A549 (cell line): ENCODE data around the gene SH2D3A. TPM values are rescaled to one million over a fixed set of nuclear protein-coding genes. Genes with fewer than 3 reads are reported as not detected.
A peak's percentile ranks its signal among the peaks of the same experiment; 100 is the strongest.

Experiments
- ATAC-seq, 2 experiments: fragments of 200-7000 bp in 1 of 2; fragments of >200 bp in 1 of 2; cut with Nextera tagmentation in 1 of 2; cut with Tn5 transposase in 1 of 2; 3 replicates each; pipeline versions ENCODE4 v1.8.0 to v1.9.1; 2018 to 2020; ENCODE audit warnings: mild to moderate bottlenecking in 1 of 2, moderate library complexity in 1 of 2
- CTCF ChIA-PET: fragments of 300-600 bp; sonication (Branson Sonifier 250); formaldehyde crosslinking; extraction: SDS; loops from one replicate; lab custom pipeline; 2021; ENCODE audit warnings: antibody characterized with exemption, inconsistent platforms; lab: Yijun Ruan, JAX
- POLR2A ChIA-PET: fragments of 350-600 bp; formaldehyde crosslinking; extraction: SDS; loops from one replicate; lab custom pipeline; 2021; ENCODE audit warnings: antibody characterized with exemption, inconsistent platforms; lab: Yijun Ruan, JAX
- DNase-seq, 2 experiments: peaks; one replicate each; pipeline versions ENCODE4 v3.0.0 to v3.0.0-alpha.2; 2011 to 2016; ENCODE audit warnings: low read depth in 1 of 2, low spot score in 1 of 2
- FAIRE-seq: peaks from 2 replicates; lab custom pipeline; 2011; peaks lifted over from hg19 to GRCh38; lab: Jason Lieb, UNC
- H3K27ac ChIP-seq, 2 experiments: fragments of >200 bp; sonication (Bioruptor Twin); formaldehyde crosslinking; 3 replicates each; pipeline ENCODE4 v1.5.1; 2016 to 2017
- H3K4me1 ChIP-seq: fragments of >200 bp; sonication (Bioruptor Twin); formaldehyde crosslinking; 3 replicates; pipeline ENCODE4 v1.6.1; 2016
- H3K4me2 ChIP-seq: fragments of >200 bp; sonication (Bioruptor Twin); formaldehyde crosslinking; 3 replicates; pipeline ENCODE4 v1.6.1; 2016
- H3K4me3 ChIP-seq: fragments of >200 bp; sonication (Bioruptor Twin); formaldehyde crosslinking; 3 replicates; pipeline ENCODE4 v1.5.1; 2016
- H3K9me3 ChIP-seq: fragments of >200 bp; sonication (Bioruptor Twin); formaldehyde crosslinking; 3 replicates; pipeline ENCODE4 v1.6.1; 2016
- BHLHE40 ChIP-seq: IDR thresholded peaks from 2 replicates; pipeline ENCODE4 v1.6.1; 2012; ENCODE audit warnings: low read depth, low read length, inconsistent platforms
- FOSB ChIP-seq: fragments of 250-450 bp; sonication (Bioruptor Pico); IDR thresholded peaks from 2 replicates; pipeline ENCODE4 v1.5.0; 2020; ENCODE audit warnings: mild to moderate bottlenecking, moderate library complexity
- FOXS1 ChIP-seq: fragments of 250-450 bp; sonication (Bioruptor Pico); IDR thresholded peaks from 2 replicates; pipeline ENCODE4 v1.5.0; 2020; ENCODE audit warnings: mild to moderate bottlenecking, moderate library complexity
- GATA3 ChIP-seq: IDR thresholded peaks from 2 replicates; pipeline ENCODE4 v1.6.1; 2012; ENCODE audit warnings: borderline replicate concordance
- HMGXB4 ChIP-seq: fragments of 250-450 bp; sonication (Bioruptor Pico); IDR thresholded peaks from 2 replicates; pipeline ENCODE4 v1.5.0; 2021; ENCODE audit warnings: mild to moderate bottlenecking, moderate library complexity, borderline replicate concordance
- HOXA7 ChIP-seq: fragments of 250-450 bp; sonication (Bioruptor Pico); IDR thresholded peaks from 2 replicates; pipeline ENCODE4 v1.5.0; 2020; ENCODE audit warnings: mild to moderate bottlenecking, moderate library complexity
- JUN ChIP-seq, 2 experiments: fragments of >200 bp; sonication (Bioruptor Twin); formaldehyde crosslinking; IDR thresholded peaks; 2 replicates in 1 of 2; 3 replicates in 1 of 2; pipeline ENCODE4 v1.6.1; 2016 to 2017
- KDM1A ChIP-seq: fragments of 200-600 bp; sonication (generic); IDR thresholded peaks from 2 replicates; pipeline ENCODE4 v1.6.1; 2016; ENCODE audit warnings: low read depth, mild to moderate bottlenecking
- MYC ChIP-seq: IDR thresholded peaks from 2 replicates; pipeline ENCODE4 v1.6.1; 2012; ENCODE audit warnings: mild to moderate bottlenecking, inconsistent platforms, low read length, improper control_type of control experiment, borderline replicate concordance
- NFE2L2 ChIP-seq: fragments of 150-350 bp; conservative IDR thresholded peaks from 2 replicates; pipeline ENCODE4 v1.6.1; 2014; ENCODE audit warnings: low read length
- PBX3 ChIP-seq: IDR thresholded peaks from 2 replicates; pipeline ENCODE4 v1.6.1; 2012
- POLR2A ChIP-seq: IDR thresholded peaks from 2 replicates; pipeline ENCODE4 v1.6.1; 2012; ENCODE audit warnings: mild to moderate bottlenecking, low read length
- POLR2AphosphoS2 ChIP-seq: conservative IDR thresholded peaks from 2 replicates; pipeline ENCODE4 v1.6.1; 2012; ENCODE audit warnings: low read length, improper control_type of control experiment, inconsistent platforms
- RCOR1 ChIP-seq: fragments of 150-350 bp; IDR thresholded peaks from 2 replicates; pipeline ENCODE4 v1.6.1; 2014; ENCODE audit warnings: antibody characterized with exemption, low read length, low read depth
- REST ChIP-seq: fragments of 200-600 bp; sonication (generic); IDR thresholded peaks from 2 replicates; pipeline ENCODE4 v1.6.1; 2016; ENCODE audit warnings: antibody characterized with exemption, mild to moderate bottlenecking, moderate library complexity
- RFX5 ChIP-seq: fragments of 450-650 bp; IDR thresholded peaks from 2 replicates; pipeline ENCODE4 v1.7.1; 2014; ENCODE audit warnings: antibody characterized with exemption, mild to moderate bottlenecking, moderate library complexity
- SREBF2 ChIP-seq: fragments of 450-650 bp; IDR thresholded peaks from 2 replicates; pipeline ENCODE4 v1.6.1; 2014; ENCODE audit warnings: mild to moderate bottlenecking, moderate library complexity
- TP53 ChIP-seq: fragments of 250-450 bp; sonication (Bioruptor Pico); IDR thresholded peaks from 2 replicates; pipeline ENCODE4 v1.5.0; 2021; ENCODE audit warnings: mild to moderate bottlenecking, moderate library complexity
- ZFP36 ChIP-seq: fragments of 450-650 bp; IDR thresholded peaks from 2 replicates; pipeline ENCODE4 v1.6.1; 2014; ENCODE audit warnings: borderline replicate concordance; ENCODE audit not compliant: partially characterized antibody
- WGBS: methylation state at CpG from one replicate; pipeline ENCODE4 v1.1.6; 2017; ENCODE audit errors: missing lambda C conversion rate; 5-methylcytosine and 5-hydroxymethylcytosine counted together
- polyA minus RNA-seq: library from RNA; depleted of rRNA, polyadenylated mRNA; stranded (reverse); fragments of >200 nt; gene quantifications from 2 replicates; pipeline ENCODE4 v1.2.3, GENCODE V29; 2011; rRNA and poly(A)+ RNA removed
- polyA plus RNA-seq, 4 experiments: library from polyadenylated mRNA; depleted of rRNA in 3 of 4; stranded (reverse); fragments of >200 nt; fragmentation: RNase III in 1 of 4; extraction: RNeasy Plus Mini Kit Qiagen cat#74134 plus additional on column Dnase treatment in 1 of 4; gene quantifications; 2 replicates in 3 of 4; 3 replicates in 1 of 4; pipeline ENCODE4 v1.2.3, GENCODE V29; 2011 to 2017
- TF ChIP-seq, protein P1 (sequence below): fragments of >200 bp; sonication (Bioruptor Twin); formaldehyde crosslinking; IDR thresholded peaks from 3 replicates; pipeline ENCODE4 v1.6.1; 2016

SH2D3A gene
- 6.5 and 6.7 TPM in 2 replicates for polyA plus RNA-seq (2011; rRNA removed)
- polyA plus RNA-seq (2012; cell fraction: cytosol; rRNA removed): 12.1 and 15.6 TPM in 2 replicates
- polyA plus RNA-seq (2012; cell fraction: nucleus; rRNA removed): 31.6 and 41.7 TPM in 2 replicates
- polyA plus RNA-seq (2017; fragmentation: RNase III; extraction: RNeasy Plus Mini Kit Qiagen cat#74134 plus additional on column Dnase treatment): 9.3 to 11.4 TPM (median 10.0 TPM) in 3 replicates
- 7.8 and 8.7 TPM in 2 replicates for polyA minus RNA-seq

DNA sequence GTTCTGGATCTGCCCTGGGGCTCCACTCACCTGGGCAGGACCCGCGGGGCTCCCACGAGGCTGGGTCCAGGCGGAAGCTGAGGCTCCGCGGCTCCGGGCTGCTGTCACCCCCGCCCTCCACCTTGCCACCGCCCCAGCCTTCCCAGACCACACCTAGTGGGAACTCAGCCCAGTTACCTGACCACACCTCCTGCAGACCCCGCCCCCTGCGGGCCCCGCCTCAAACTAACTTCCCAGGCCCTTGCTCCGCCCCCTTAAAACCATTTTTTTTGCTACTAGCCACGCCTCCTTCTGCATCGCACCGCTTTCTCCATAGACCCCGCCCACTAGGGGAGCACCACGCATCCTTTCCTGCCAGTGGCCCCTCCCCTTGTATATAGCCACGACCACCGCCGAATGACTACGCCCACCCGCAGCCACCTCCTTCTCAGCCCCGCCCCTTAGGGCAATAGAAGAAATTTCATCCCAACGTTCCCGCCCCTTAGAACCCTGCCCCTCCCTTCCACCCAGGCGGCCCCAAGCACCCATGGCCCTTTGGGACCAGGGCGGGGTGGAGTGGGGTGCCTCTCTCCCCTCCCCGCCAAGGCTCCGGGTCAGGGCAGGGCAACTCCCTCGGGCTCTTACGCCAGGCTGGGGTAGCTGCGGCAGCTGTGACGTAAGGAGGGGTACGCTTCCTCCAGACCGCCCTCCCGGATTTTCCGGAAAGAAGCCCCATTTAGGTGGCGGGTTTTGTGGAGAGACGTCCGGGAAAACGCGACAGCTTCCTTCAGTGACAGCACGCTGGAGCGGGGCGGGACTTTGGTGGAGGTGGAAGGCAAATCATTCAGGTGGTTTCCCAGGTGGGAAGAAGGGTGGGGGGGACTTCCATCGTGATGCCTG lies at the start of gene SH2D3A:
Gene SH2D3A (minus strand): TSS at position 79 of the 879 bp plus-strand sequence. CDS start 3,687 bp downstream, outside the sequence.
- peak within 1 kb of the TSS; percentile 76 to 89 for H3K27ac ChIP-seq
- H3K9me3 ChIP-seq: no peaks in the 10 kb centered on the region
- peak; percentile 77 to 96 for DNase-seq
- no peak for FAIRE-seq
- peak within 1 kb of the TSS; percentile 60 for H3K4me3 ChIP-seq
- peak; percentile 80 to 86 for ATAC-seq
- WGBS: 2% methylated on average over 28 of the region's 47 CpGs
- peak within 1 kb of the TSS; percentile 84 for H3K4me2 ChIP-seq
- TF ChIP-seq NFE2L2: no peak
- no peak for TF ChIP-seq HMGXB4 (CRISPR knock-in tag)
- no peak for TF ChIP-seq PBX3
- no peak for TF ChIP-seq SREBF2
- peak; percentile 56; the same call in 1 of the 2 replicates for TF ChIP-seq KDM1A
- peak; percentile 99 for TF ChIP-seq ZFP36
- TF ChIP-seq, protein P1, sequence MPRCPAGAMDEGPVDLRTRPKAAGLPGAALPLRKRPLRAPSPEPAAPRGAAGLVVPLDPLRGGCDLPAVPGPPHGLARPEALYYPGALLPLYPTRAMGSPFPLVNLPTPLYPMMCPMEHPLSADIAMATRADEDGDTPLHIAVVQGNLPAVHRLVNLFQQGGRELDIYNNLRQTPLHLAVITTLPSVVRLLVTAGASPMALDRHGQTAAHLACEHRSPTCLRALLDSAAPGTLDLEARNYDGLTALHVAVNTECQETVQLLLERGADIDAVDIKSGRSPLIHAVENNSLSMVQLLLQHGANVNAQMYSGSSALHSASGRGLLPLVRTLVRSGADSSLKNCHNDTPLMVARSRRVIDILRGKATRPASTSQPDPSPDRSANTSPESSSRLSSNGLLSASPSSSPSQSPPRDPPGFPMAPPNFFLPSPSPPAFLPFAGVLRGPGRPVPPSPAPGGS: no peak
- TF ChIP-seq, all 56 proteins: peak for 2
- H3K4me1 ChIP-seq: peaks cover 22% of the 10 kb centered on the region
- ChIA-PET POLR2A (interaction anchor here (1.1 to 2.1 kb wide), 2 partner anchors 28 to 34 kb away, joined by 3 to 10 read pairs; partner anchors contain the start of gene TRIP10), CTCF (interaction anchor here (1.0 to 2.8 kb wide), 4 partner anchors 29 to 96 kb away, joined by 3 to 14 read pairs (median 6); partner anchors contain the start of gene GPR108)

GRCh38 chr19:6813659-6814058 lies 46.4 kb upstream of the SH2D3A start:
- no peak overlapping the region for H3K4me2 ChIP-seq
- H3K9me3 ChIP-seq: no peaks in the 10 kb centered on the region
- no peak overlapping the region for H3K4me3 ChIP-seq
- POLR2A ChIA-PET: no interaction called here
- no peak overlapping the region for H3K27ac ChIP-seq
- no peak for DNase-seq
- no peak for FAIRE-seq
- 92% methylated on average over 4 of the region's 4 CpGs for WGBS
- ATAC-seq: no peak
- CTCF ChIA-PET: interaction anchor here (0.6 to 2.5 kb wide), 4 partner anchors 22 to 513 kb away, joined by 3 to 8 read pairs (median 4); no protein-coding TSS in a partner anchor
- H3K4me1 ChIP-seq: no peaks in the 10 kb centered on the region
- TF ChIP-seq MYC: no peak
- no peak for TF ChIP-seq FOSB (CRISPR knock-in tag)
- no peak for TF ChIP-seq RCOR1
- no peak for TF ChIP-seq NFE2L2
- TF ChIP-seq TP53 (CRISPR knock-in tag): no peak
- no peak for TF ChIP-seq HOXA7 (CRISPR knock-in tag)
- no peak for TF ChIP-seq FOXS1 (CRISPR knock-in tag)

DNA sequence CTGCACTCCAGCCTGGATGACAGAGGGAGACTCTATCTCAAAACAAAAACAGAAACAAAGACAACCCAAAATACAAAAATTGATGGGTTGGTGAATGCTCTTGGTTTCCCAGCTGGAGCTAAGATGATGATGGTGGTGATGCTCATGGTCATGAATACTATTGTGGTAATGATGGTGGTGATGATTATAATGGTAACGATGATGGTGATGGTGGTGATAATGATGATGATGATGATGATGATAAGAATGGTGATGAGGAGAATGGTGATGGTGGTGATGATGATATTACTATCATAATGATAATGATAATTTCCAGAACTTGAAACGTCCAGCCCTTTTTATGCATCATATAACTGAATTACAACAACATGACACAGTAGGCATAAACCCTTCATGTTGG lies 45.4 kb upstream of the SH2D3A start:
- no peak overlapping the region for H3K4me2 ChIP-seq
- no peaks in the 10 kb centered on the region for H3K4me1 ChIP-seq
- ATAC-seq (no peak), DNase-seq (no peak), FAIRE-seq (no peak)
- POLR2A ChIA-PET: no interaction called here
- no peak overlapping the region for H3K4me3 ChIP-seq
- CTCF ChIA-PET: interaction anchor here (0.6 to 2.5 kb wide), 3 partner anchors 21 to 573 kb away, joined by 3 to 8 read pairs (median 3); no protein-coding TSS in a partner anchor
- 56% methylated on average over 2 of the region's 2 CpGs for WGBS
- H3K9me3 ChIP-seq: no peaks in the 10 kb centered on the region
- no peak overlapping the region for H3K27ac ChIP-seq
- TF ChIP-seq, protein P1: no peak
- TF ChIP-seq POLR2AphosphoS2: no peak
- TF ChIP-seq GATA3: no peak
- TF ChIP-seq POLR2A: no peak
- no peak for TF ChIP-seq BHLHE40
- TF ChIP-seq RFX5: no peak
- TF ChIP-seq JUN (IDR thresholded peaks at IDR 0.05): no peak
- TF ChIP-seq PBX3: no peak
- TF ChIP-seq REST: no peak
